Suppressor macrophage treated with lipopolysaccharide for 1 hour (primary cell): Measurements from ENCODE around the gene PAOX.
A peak's percentile ranks its signal among the peaks of the same experiment; 100 is the strongest.
"Not testable (repeated sequence)": the region's sequence is repeated elsewhere in the genome, so short reads cannot be mapped to it uniquely, and the experiment has no call there.

Experiments used
- DNase-seq, 3 donors: peaks; one replicate each; pipeline ENCODE4 v3.0.0-alpha.2; 2020 to 2022

PAOX gene

GRCh38 chr10:133411523-133412380 is 32.7 kb downstream of the PAOX start:
- no peak for DNase-seq

DNA sequence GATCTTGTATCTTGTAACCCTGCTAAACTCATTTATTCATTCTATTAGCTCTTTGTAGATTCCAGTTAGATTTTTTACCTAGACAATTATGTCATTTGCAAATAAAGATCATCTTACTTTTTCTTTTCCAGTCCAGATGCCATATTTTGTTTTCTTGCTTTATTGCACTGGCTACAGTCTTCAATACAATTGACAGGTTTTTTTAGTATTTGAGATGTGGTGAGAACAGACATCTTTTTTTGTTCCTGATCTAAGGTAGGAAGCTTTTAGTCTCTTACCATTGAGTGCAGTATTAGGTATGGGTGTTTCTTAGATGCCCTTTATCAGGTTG is 33.3 kb downstream of the PAOX start:
- no peak for DNase-seq

GRCh38 chr10:133414401-133414800 is 35.3 kb downstream of the PAOX start:
- DNase-seq = not testable (repeated sequence)

DNA sequence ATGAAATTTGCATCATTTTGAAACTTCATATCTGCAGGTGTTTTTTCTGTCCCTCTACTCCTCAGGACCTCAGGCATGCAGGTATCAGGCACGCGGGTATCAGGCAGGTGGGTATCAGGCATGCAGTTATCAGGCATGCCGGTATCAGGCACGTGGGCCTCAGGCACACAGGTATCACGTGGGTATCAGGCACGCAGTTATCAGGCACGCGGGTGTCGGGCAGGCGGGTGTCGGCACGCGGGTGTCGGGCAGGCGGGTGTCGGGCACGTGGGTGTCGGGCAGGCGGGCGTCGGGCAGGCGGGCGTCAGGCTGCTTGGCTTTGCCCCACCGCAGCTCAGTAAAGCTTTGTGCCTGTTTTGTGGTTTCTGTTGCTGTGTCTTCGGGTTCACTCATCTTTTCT is 36.7 kb downstream of the PAOX start:
- no peak for DNase-seq

DNA sequence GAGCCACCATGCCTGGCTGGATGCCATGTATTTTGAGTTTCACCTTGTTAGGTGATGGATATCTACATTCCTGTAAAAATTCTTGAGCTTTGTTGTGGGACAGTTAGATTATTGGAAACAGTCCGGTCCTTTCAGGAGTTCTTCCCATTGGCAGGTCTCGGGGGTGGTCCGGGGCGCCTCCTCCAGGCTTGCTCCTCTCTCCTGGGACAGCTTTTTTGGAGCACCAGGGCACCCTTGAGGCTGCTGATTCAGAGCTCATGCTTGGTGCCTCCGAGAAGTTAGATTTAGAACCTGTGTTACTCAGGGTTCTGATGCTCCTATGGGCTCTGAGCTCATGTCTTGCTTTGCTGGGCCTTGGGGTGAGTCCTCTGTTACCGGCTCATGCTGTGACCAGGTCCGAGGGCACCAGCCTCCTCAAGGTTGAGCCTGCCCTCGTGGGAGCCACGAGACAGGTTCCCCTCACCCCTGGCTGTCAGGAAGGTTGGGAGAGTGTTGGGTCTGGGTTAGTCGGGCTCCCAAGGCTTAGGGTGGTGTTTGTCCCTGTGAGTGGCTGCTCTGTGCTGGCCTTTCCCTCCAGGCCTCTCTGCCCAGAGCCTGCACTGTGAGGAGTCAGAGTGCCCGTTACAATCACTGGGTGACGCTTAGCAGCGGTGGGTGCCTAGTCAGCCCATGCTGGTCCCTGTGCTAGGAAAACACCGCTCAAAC is 39.4 kb downstream of the PAOX start:
- DNase-seq = no peak

- no peak for DNase-seq
Observed at GRCh38 chr10:133419211-133419950, 40.3 kb downstream of the PAOX start.

DNA sequence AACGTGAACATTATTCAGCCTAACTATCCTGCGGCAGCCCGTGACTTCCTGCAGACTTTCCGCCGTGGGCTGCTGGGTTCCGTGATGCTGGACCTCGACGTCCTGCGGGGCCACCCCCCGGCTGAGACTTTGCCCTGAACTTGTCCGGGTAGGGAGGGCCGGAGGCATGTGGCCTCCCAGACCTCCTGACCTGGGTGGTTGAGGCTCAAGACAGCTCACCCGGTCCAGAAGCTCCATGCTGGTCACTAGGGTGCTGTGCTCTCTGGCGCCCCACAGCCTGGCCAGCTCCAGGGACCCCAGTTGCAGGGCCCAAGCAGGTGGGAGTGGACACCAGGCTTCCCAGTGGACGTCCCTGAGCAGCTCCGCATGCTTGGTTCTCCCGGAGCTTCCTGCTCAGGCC is 41.0 kb downstream of the PAOX start:
- DNase-seq = no peak

- no peak for DNase-seq
Observed at GRCh38 chr10:133420579-133420978, 41.5 kb downstream of the PAOX start.

DNA sequence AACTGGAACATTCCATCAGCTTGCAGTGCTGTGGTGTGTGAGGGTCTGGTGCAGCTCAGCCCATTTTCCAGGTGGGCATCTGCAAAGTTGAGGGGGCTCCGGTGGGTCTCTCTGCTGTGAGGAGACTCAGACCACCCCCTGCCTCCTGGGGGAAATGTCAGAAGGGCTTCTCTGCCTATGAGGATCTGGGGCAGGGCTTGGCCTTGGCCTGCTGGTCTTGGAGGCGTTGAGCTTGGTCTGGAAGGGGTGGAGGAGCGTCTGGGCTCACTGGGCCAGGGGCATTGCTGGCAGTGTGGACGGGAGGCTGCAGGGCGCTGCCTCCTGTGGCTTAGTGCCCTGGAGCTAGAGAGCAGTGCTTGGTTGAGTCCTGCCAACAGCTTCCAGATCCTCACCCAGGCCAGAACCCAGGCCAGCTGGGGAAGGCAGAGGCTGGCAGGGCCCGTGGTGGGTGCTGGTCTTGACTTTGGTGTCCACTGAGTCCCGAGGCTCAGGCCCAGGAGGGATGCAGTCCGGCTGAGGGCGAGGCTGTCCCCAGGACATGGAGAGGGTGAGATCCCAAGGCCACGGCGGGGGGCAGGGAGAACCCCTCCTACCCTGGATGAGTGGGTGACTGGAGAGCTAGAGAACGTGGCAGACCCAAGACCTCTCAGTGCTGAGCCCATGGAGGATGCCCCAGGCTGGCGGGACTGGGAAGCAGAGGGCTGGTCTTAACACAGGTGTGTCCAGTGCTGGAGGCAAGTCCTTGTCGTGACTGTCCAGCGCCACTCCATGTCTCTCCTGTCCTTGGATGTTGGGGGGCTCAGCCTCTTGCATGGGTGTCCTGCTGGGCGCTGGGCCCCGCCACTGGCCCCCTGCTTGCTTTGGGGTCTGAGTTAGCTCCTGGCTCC is 42.5 kb downstream of the PAOX start:
- no peak for DNase-seq

GRCh38 chr10:133422223-133422806 is 43.3 kb downstream of the PAOX start:
- no peak for DNase-seq

DNA sequence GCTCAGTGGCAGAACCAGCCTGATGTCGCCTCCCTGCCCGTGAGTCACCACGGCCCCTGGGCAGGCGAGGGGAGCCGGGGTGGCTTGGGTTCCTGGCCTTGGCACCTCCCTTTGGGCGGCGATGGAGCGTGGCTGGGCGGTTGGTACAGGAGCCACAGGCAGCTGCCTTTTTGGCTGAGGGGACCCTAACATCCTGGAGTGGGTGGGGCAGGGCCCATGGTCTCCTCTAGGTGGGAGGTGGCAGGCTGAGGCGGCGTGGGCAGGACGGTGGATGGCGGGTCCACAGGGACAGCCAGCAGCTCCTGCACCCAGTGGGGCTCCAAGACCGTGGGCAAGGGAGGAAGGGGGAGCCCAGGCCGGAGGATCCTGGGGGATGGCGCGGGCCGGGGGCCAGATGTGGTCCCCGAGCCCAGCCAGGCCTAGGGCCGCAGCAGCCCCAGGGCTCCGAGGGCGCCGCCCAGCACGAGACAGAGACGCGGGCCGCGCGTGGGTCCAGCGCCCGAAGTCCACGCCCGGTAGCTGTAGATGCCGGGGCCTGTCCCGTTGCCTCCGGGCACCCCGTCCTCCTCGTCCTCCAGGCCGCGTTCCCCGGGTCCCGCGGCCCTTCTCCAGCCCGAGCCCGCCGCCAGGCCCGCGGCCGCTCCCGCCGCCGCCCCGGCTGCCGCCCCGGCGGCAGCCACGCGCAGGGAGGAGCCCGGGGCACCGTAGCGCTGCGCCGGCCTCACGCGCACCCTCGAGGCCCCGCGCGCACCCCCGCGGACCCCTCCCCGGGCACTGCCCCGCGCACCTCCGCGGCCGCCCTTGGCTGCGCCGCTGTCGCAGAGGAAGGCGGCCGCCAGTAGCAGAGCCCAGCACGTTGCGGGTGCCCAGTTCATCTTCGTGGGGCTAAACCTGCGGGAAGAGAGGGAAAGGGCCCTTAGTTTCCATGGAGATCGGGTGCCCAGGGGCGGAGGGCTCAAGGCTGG is 44.0 kb downstream of the PAOX start:
- DNase-seq = peak in 1 of 3 donors; percentile 18

DNA sequence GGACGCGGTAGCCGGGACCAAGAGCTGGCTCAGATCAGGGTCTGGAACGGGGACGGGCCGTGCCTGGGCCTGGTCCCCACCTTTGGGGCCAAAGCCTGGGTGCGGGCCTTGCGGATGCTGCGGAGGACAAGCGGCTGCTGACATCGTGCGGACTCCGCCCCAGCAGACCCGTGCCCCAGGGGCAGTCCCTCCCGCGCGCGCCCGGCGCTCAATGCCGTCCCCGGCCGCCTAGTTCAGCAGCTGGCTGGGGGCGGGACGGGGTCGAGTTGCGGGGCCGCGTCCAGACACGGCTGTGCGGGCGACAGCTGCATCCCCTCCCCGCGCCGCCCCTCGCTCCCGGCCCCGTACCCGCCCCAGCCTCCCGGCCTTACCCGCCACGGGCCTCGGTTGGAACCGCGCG is 45.0 kb downstream of the PAOX start:
- DNase-seq = not testable (repeated sequence)

DNA sequence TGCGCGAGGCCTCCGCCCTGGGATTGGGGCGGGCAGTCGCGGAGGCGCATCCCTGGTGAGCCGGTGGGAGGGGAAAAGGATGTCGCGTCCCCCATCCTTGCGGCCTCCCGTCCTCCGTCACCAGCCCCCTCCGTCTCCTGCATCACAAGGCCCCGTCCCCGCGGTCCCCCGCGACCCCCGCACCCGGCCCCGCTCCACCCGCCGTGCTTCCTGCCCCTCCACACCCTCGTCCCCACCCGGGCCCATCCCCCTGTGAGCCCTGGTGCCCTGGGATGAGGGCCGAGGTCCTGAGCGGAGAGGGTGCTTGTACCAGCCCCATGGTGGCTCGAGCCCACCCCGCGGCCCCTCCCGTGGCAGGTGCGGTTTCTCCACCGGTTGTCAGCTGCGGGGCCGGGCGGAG is 45.5 kb downstream of the PAOX start, which contains the start of gene SPRN:
Gene SPRN, minus strand, starts transcription at position 25 of the 400 bp plus-strand sequence. CDS start 944 bp downstream, outside the sequence.
- not testable (repeated sequence) for DNase-seq

DNA sequence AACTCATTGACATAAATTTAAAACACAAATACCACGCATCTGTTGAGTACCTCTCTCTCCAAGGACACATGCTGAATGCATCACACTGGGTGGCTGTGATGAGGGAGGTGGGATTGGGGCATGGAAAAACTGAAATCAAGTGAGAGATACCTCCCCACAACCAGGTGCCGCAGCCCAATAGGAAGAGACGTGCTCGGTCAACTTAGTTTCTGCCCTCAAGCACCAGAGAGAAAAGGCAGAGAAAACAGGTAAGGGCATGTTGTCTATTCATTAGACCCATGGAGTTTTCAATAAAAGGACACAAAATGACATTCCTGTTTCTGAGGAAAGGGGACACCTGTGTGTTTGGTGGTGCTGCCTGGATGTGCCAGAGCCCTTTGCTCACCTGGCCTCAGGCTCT is 50.5 kb downstream of the PAOX start:
- DNase-seq = not testable (repeated sequence)

DNA sequence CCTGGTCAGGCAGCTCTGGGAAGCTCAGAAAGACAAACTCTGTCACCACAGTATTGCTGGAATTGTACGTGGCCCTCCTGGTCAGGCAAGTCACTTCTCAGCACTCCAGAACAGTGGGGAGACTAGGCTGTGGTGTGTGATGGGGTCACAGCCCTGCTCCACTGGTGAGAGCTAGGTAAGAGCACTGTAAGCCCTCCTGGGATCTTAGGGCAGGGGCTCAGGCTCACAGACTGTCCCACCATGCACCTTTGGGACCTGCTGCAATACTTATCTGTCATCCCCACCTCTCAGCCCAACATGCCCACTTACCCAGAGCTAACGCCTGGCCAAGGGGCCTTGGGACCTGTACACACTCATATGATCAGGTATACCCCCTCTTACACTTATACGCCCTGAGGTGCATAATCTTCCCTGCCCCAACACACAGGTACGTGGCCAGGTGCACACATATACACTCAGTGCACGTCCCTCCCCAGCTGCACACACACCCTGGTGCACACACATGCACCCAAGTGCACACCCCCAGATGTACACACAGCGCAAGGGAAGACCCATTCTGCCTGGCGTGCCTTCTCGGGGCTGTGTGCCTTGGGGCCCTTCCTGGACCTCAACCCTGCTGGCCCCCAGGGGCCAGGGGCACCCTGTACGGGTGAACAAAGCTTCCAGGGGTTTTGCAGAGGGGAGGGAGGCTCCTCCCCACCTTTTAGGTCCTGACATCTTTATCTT is 53.0 kb downstream of the PAOX start:
- not testable (repeated sequence) for DNase-seq

GRCh38 chr10:133432789-133433188 is 53.7 kb downstream of the PAOX start:
- DNase-seq = not testable (repeated sequence)

- DNase-seq = peak; percentile 42 to 51 (median 51)
Observed at GRCh38 chr10:133438711-133439273, 59.7 kb downstream of the PAOX start.

DNA sequence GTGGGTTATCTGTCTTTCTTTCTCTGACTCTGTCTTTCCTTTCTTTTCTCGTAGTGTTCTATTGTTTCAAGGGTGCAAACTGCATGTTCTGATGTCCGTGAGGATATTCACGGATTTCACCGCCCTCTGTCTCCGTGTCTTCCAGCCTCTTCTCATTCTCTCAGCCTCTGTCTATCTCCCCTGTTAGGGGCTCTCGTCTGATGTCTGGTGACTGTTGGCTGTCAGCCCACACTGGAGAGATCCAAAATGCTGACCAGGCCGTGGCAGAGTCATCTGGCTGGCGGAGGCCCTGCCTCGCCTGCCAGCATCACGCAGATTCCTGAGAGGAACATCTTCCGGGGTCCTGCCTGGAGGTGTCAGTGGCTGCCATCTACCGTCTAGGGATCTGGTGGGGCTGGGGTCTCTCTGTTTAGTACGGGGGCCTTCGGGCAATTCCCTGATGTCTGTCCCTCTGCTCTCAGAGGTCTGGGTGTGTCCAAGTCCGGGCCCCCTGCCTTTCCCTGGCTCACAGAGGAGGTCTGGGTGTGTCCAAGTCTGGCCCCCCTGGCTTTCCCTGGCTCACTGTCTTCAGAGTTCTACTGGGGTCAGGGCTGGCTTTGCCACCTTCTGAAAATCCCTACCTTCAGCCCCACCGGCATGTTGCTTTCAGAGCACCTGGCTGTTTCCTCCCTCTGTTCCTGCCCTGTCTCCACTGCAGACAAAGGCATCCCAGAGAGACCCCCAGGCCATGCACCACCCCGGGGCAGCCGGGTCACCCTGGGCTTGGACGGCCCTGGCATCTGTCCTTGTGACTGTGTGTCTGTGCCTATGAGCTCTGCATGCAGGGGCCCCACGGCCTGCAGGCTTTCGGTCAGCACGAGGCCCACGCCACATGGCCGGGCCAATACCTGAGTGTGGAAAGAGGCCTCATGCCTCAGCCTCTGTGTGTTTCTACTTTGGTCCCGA is 60.7 kb downstream of the PAOX start:
- no peak for DNase-seq
